ENCODE measurements around the gene TXN.

TXN gene

GRCh38 chr9:110256380-110257096, at the start of gene TXN:
Gene TXN, minus strand, starts transcription at chr9:110256507. Its CDS starts 72 bp downstream, at chr9:110256435.
- Mint-ChIP-seq H3K9me3 (ENCODE audit: low read depth) (no peaks in the 10 kb centered on the region), H3K4me1 (ENCODE audit: low read depth) (peaks cover 45% of the 10 kb centered on the region), H3K4me3 (peak within 1 kb of the TSS; percentile 96), H3K27me3 (no peaks in the 10 kb centered on the region), H3K36me3 (peaks cover 5% of the 10 kb centered on the region), H3K27ac (peak within 1 kb of the TSS; percentile 98)

GRCh38 chr9:110303133-110303532, 46.8 kb upstream of the TXN start:
- no peaks in the 10 kb centered on the region for H3K9me3 Mint-ChIP-seq (ENCODE audit: low read depth)
- H3K27me3 Mint-ChIP-seq, result peaks cover 4% of the 10 kb centered on the region
- H3K27ac Mint-ChIP-seq, result no peak overlapping the region
- no peak overlapping the region for H3K4me3 Mint-ChIP-seq
- no peaks in the 10 kb centered on the region for H3K4me1 Mint-ChIP-seq (ENCODE audit: low read depth)
- H3K36me3 Mint-ChIP-seq, result no peaks in the 10 kb centered on the region

- no peaks in the 10 kb centered on the region for H3K9me3 Mint-ChIP-seq (ENCODE audit: low read depth)
- H3K36me3 Mint-ChIP-seq, result no peaks in the 10 kb centered on the region
- no peak overlapping the region for H3K27ac Mint-ChIP-seq
- no peak overlapping the region for H3K4me3 Mint-ChIP-seq
- H3K4me1 Mint-ChIP-seq (ENCODE audit: low read depth), result no peaks in the 10 kb centered on the region
- H3K27me3 Mint-ChIP-seq, result peaks cover 4% of the 10 kb centered on the region
These were observed 41.8 kb upstream of the TXN start for GRCh38 chr9:110298043-110298605.

GRCh38 chr9:110293248-110293647, 36.9 kb upstream of the TXN start:
- H3K27ac Mint-ChIP-seq, result no peak overlapping the region
- H3K4me1 Mint-ChIP-seq (ENCODE audit: low read depth), result no peaks in the 10 kb centered on the region
- no peaks in the 10 kb centered on the region for H3K36me3 Mint-ChIP-seq
- H3K27me3 Mint-ChIP-seq, result peaks cover 2% of the 10 kb centered on the region
- no peaks in the 10 kb centered on the region for H3K9me3 Mint-ChIP-seq (ENCODE audit: low read depth)
- no peak overlapping the region for H3K4me3 Mint-ChIP-seq

GRCh38 chr9:110291921-110292557, 35.7 kb upstream of the TXN start:
- Mint-ChIP-seq H3K36me3 (no peaks in the 10 kb centered on the region), H3K27me3 (peaks cover 2% of the 10 kb centered on the region), H3K4me3 (no peak overlapping the region), H3K27ac (no peak overlapping the region), H3K9me3 (ENCODE audit: low read depth) (no peaks in the 10 kb centered on the region), H3K4me1 (ENCODE audit: low read depth) (no peaks in the 10 kb centered on the region)

- no peak overlapping the region for H3K4me3 Mint-ChIP-seq
- no peak overlapping the region for H3K27ac Mint-ChIP-seq
- H3K36me3 Mint-ChIP-seq, result no peaks in the 10 kb centered on the region
- no peaks in the 10 kb centered on the region for H3K4me1 Mint-ChIP-seq (ENCODE audit: low read depth)
- no peaks in the 10 kb centered on the region for H3K9me3 Mint-ChIP-seq (ENCODE audit: low read depth)
- H3K27me3 Mint-ChIP-seq, result peaks cover 4% of the 10 kb centered on the region
These were observed 33.7 kb upstream of the TXN start for GRCh38 chr9:110290001-110290400.

GRCh38 chr9:110288503-110288902, 32.2 kb upstream of the TXN start:
- Mint-ChIP-seq H3K27ac (no peak overlapping the region), H3K9me3 (ENCODE audit: low read depth) (no peaks in the 10 kb centered on the region), H3K36me3 (no peaks in the 10 kb centered on the region), H3K27me3 (peaks cover 4% of the 10 kb centered on the region), H3K4me1 (ENCODE audit: low read depth) (no peaks in the 10 kb centered on the region), H3K4me3 (no peak overlapping the region)

- Mint-ChIP-seq H3K27me3 (peaks cover 4% of the 10 kb centered on the region), H3K4me1 (ENCODE audit: low read depth) (no peaks in the 10 kb centered on the region), H3K4me3 (no peak overlapping the region), H3K27ac (no peak overlapping the region), H3K36me3 (no peaks in the 10 kb centered on the region), H3K9me3 (ENCODE audit: low read depth) (no peaks in the 10 kb centered on the region)
These were observed 31.0 kb upstream of the TXN start for GRCh38 chr9:110287289-110287680.

- Mint-ChIP-seq H3K27me3 (peaks cover 7% of the 10 kb centered on the region), H3K4me1 (ENCODE audit: low read depth) (no peaks in the 10 kb centered on the region), H3K4me3 (no peak overlapping the region), H3K36me3 (no peaks in the 10 kb centered on the region), H3K9me3 (ENCODE audit: low read depth) (no peaks in the 10 kb centered on the region), H3K27ac (no peak overlapping the region)
These were observed 28.0 kb upstream of the TXN start for GRCh38 chr9:110284211-110284844.

- Mint-ChIP-seq H3K27ac (no peak overlapping the region), H3K27me3 (peaks cover 10% of the 10 kb centered on the region), H3K36me3 (no peaks in the 10 kb centered on the region), H3K4me3 (no peak overlapping the region), H3K9me3 (ENCODE audit: low read depth) (no peaks in the 10 kb centered on the region), H3K4me1 (ENCODE audit: low read depth) (no peaks in the 10 kb centered on the region)
These were observed 27.4 kb upstream of the TXN start for GRCh38 chr9:110283751-110284150.

- no peaks in the 10 kb centered on the region for H3K9me3 Mint-ChIP-seq (ENCODE audit: low read depth)
- H3K27me3 Mint-ChIP-seq, result peaks cover 10% of the 10 kb centered on the region
- peaks cover 2% of the 10 kb centered on the region for H3K4me1 Mint-ChIP-seq (ENCODE audit: low read depth)
- H3K27ac Mint-ChIP-seq, result no peak overlapping the region
- H3K36me3 Mint-ChIP-seq, result no peaks in the 10 kb centered on the region
- H3K4me3 Mint-ChIP-seq, result no peak overlapping the region
These were observed 26.4 kb upstream of the TXN start for GRCh38 chr9:110282739-110283081.

GRCh38 chr9:110282018-110282738, 25.9 kb upstream of the TXN start:
- H3K36me3 Mint-ChIP-seq, result no peaks in the 10 kb centered on the region
- H3K4me1 Mint-ChIP-seq (ENCODE audit: low read depth), result peaks cover 2% of the 10 kb centered on the region
- H3K9me3 Mint-ChIP-seq (ENCODE audit: low read depth), result no peaks in the 10 kb centered on the region
- H3K27me3 Mint-ChIP-seq, result peaks cover 10% of the 10 kb centered on the region
- no peak overlapping the region for H3K4me3 Mint-ChIP-seq
- no peak overlapping the region for H3K27ac Mint-ChIP-seq

GRCh38 chr9:110278080-110278707, 21.9 kb upstream of the TXN start:
- no peak overlapping the region for H3K4me3 Mint-ChIP-seq
- peaks cover 2% of the 10 kb centered on the region for H3K4me1 Mint-ChIP-seq (ENCODE audit: low read depth)
- H3K9me3 Mint-ChIP-seq (ENCODE audit: low read depth), result no peaks in the 10 kb centered on the region
- no peaks in the 10 kb centered on the region for H3K36me3 Mint-ChIP-seq
- H3K27ac Mint-ChIP-seq, result no peak overlapping the region
- H3K27me3 Mint-ChIP-seq, result peaks cover 7% of the 10 kb centered on the region

GRCh38 chr9:110276781-110277180, 20.5 kb upstream of the TXN start:
- H3K36me3 Mint-ChIP-seq, result no peaks in the 10 kb centered on the region
- H3K27ac Mint-ChIP-seq, result no peak overlapping the region
- H3K27me3 Mint-ChIP-seq, result peaks cover 5% of the 10 kb centered on the region
- H3K9me3 Mint-ChIP-seq (ENCODE audit: low read depth), result no peaks in the 10 kb centered on the region
- H3K4me1 Mint-ChIP-seq (ENCODE audit: low read depth), result peaks cover 2% of the 10 kb centered on the region
- no peak overlapping the region for H3K4me3 Mint-ChIP-seq
